Stimulated activated CD4-positive, alpha-beta T cell treated with anti-CD3 and anti-CD28 coated beads, TNF-alpha, amount 100 ng/mL, for 4 hours (primary cell): Measurements from ENCODE around the gene PRND.
"Not testable (repeated sequence)": the region's sequence is repeated elsewhere in the genome, so short reads cannot be mapped to it uniquely, and the experiment has no call there.

Source experiments
- DNase-seq, 3 experiments: peaks; one replicate each; pipeline ENCODE4 v3.0.0-alpha.2; 2020; ENCODE audit warnings: low read depth in 3 of 3

PRND gene

GRCh38 chr20:4708856-4709255 is 12.9 kb upstream of the PRND start:
- DNase-seq = no peak

GRCh38 chr20:4709261-4710105 is 12.2 kb upstream of the PRND start:
- no peak for DNase-seq

- DNase-seq = no peak
These were observed 11.6 kb upstream of the PRND start for GRCh38 chr20:4710106-4710475.

GRCh38 chr20:4711511-4711910 is 10.2 kb upstream of the PRND start:
- no peak for DNase-seq

GRCh38 chr20:4713401-4713800 is 8.3 kb upstream of the PRND start:
- DNase-seq = no peak

GRCh38 chr20:4714818-4715217 is 6.9 kb upstream of the PRND start:
- DNase-seq = no peak

- DNase-seq = no peak
These were observed 3.7 kb upstream of the PRND start for GRCh38 chr20:4717816-4718570.

GRCh38 chr20:4719190-4719589 is 2.5 kb upstream of the PRND start:
- DNase-seq = no peak

GRCh38 chr20:4720041-4720976 is 1.4 kb upstream of the PRND start:
- DNase-seq = peak; percentile 39 to 69 (median 54)

GRCh38 chr20:4720977-4721349 is 746 bp upstream of the PRND start:
- DNase-seq = no peak

GRCh38 chr20:4722571-4722970 is 862 bp downstream of the PRND start:
- no peak for DNase-seq

- no peak for DNase-seq
These were observed 1.3 kb downstream of the PRND start for GRCh38 chr20:4722993-4723392.

- not testable (repeated sequence) for DNase-seq
These were observed 1.8 kb downstream of the PRND start for GRCh38 chr20:4723553-4723952.

- no peak for DNase-seq
These were observed 3.0 kb downstream of the PRND start for GRCh38 chr20:4724459-4725262.

- no peak for DNase-seq
These were observed 3.5 kb downstream of the PRND start for GRCh38 chr20:4725263-4725550.

GRCh38 chr20:4726710-4727397 is 5.1 kb downstream of the PRND start:
- no peak for DNase-seq

- no peak for DNase-seq
These were observed 6.5 kb downstream of the PRND start for GRCh38 chr20:4728120-4728760.

GRCh38 chr20:4729265-4729664 is 7.6 kb downstream of the PRND start:
- no peak for DNase-seq

GRCh38 chr20:4730780-4731179 is 9.1 kb downstream of the PRND start:
- DNase-seq = no peak

- DNase-seq = no peak
These were observed 15.2 kb downstream of the PRND start for GRCh38 chr20:4736875-4737274.
